ENCODE measurements around the gene BTG1. TPM values are rescaled to one million over a fixed set of nuclear protein-coding genes. Genes with fewer than 3 reads are reported as not detected.

The BTG1 gene
- total and polyA plus RNA-seq, 2 of the 8 experiments (the other 6 are each of a cell fraction or from before 2014, with no cell fraction given): 17.1 to 32.7 TPM

GRCh38 chr12:92144631-92145480 is 790 bp downstream of the BTG1 start:
- Histone ChIP-seq H3K56ac (replicated peaks; ENCODE audit: insufficient read length, low read depth, low read length) (peak overlapping the region; percentile 40), H2BK20ac (ENCODE audit: low read length) (no peak overlapping the region), H3K4me1 (replicated peaks in 1 of 4; ENCODE audit: control insufficient read depth in 3 of 4, insufficient read depth in 4 of 4, low read length in 3 of 4) (peaks cover 2 to 8% (median 3%) of the 10 kb centered on the region in 4 experiments; a peak in 4 of 7 replicates), H3K4ac (replicated peaks; ENCODE audit: insufficient read length, low read depth, low read length) (no peak overlapping the region), H3K9me3 (ENCODE audit: insufficient read depth in 2 of 2, low read depth in 1 of 2, low read length in 1 of 2) (no peaks in the 10 kb centered on the region), H3K18ac (ENCODE audit: extremely low read depth, low read length) (peak overlapping the region; percentile 64), H3K23ac (ENCODE audit: insufficient read length) (no peak overlapping the region), H2AK5ac (ENCODE audit: low read depth, low read length) (no peak overlapping the region), H2BK15ac (ENCODE audit: low read length) (no peak overlapping the region), H4K8ac (ENCODE audit: extremely low read depth, insufficient read depth, low read length) (peak overlapping the region; percentile 93; the same call in 1 of the 2 replicates), H3K23me2 (ENCODE audit: low read depth, low read length) (no peaks in the 10 kb centered on the region; the same call in 1 of the 2 replicates), H3K36me3 (ENCODE audit: control insufficient read depth in 2 of 4, insufficient read depth in 4 of 4, low read length in 3 of 4) (peaks cover 0 to 32% (median 2%) of the 10 kb centered on the region in 4 experiments; a peak in 3 of 8 replicates), H2AFZ (ENCODE audit: low read length) (no peak overlapping the region), H3K4me3 (ENCODE audit: extremely low read depth in 1 of 4, insufficient read depth in 2 of 4, low read depth in 3 of 4, low read length in 4 of 4) (peak overlapping the region; percentile 86 to 93 (median 88)), H3K27me3 (replicated peaks in 1 of 4; ENCODE audit: control insufficient read depth in 3 of 4, extremely low read depth in 1 of 4, insufficient read depth in 3 of 4, low read length in 3 of 4) (no peaks in the 10 kb centered on the region), H2BK12ac (ENCODE audit: low read depth, low read length) (no peak overlapping the region; the same call in 1 of the 2 replicates), H4K91ac (replicated peaks; ENCODE audit: insufficient read length, low read length) (peak overlapping the region; percentile 57), H2BK5ac (ENCODE audit: low read depth, low read length) (peak overlapping the region; percentile 67), H3K27ac (ENCODE audit: low read depth, low read length) (peak overlapping the region; percentile 88), H4K5ac (ENCODE audit: insufficient read length, low read depth, low read length) (peak overlapping the region; percentile 25), H3K4me2 (ENCODE audit: insufficient read depth in 1 of 2, low read depth in 2 of 2, low read length in 2 of 2) (peak overlapping the region; percentile 50 to 70), H2BK120ac (replicated peaks; ENCODE audit: low read depth, low read length) (no peak overlapping the region), H4K20me1 (replicated peaks in 1 of 2; ENCODE audit: control insufficient read depth in 1 of 2, insufficient read depth in 2 of 2, low read length in 2 of 2) (peaks cover 14 to 15% of the 10 kb centered on the region in 2 experiments), H3K79me2 (ENCODE audit: control insufficient read depth in 1 of 2, insufficient read depth in 2 of 2, low read length in 2 of 2) (peaks cover 12 to 55% of the 10 kb centered on the region in 2 experiments), H3K14ac (ENCODE audit: insufficient read length) (no peak overlapping the region), H3K79me1 (ENCODE audit: low read depth, low read length) (no peaks in the 10 kb centered on the region), H3K9ac (replicated peaks in 1 of 4; ENCODE audit: extremely low read depth in 1 of 4, low read depth in 3 of 4, low read length in 3 of 4) (peak overlapping the region; percentile 84 to 98 (median 89))
- CTCF ChIA-PET (ENCODE audit: partially characterized antibody): interaction anchor here (0.6 to 1.7 kb wide), 16 partner anchors 8 to 763 kb away, joined by 3 to 8 read pairs (median 3); no protein-coding TSS in a partner anchor
- FAIRE-seq (no peak), DNase-seq (ENCODE audit: low read depth in 1 of 2, low spot score in 2 of 2) (peak in 1 of 2 experiments; percentile 56)
- 2% methylated on average over 57 of the region's 69 CpGs; no CpG with 5 or more reads in 1 of the 2 experiments for WGBS, 2 experiments (ENCODE audit: extremely low coverage in 1 of 2, insufficient coverage in 1 of 2, insufficient read length in 1 of 2, insufficient replicate concordance in 2 of 2, low coverage in 1 of 2, low lambda C conversion rate in 2 of 2, missing lambda C conversion rate in 1 of 2)
- POLR2A ChIA-PET (ENCODE audit: partially characterized antibody): interaction anchor here (0.7 to 4.8 kb wide), 58 partner anchors 10 to 1226 kb away, joined by 3 to 119 read pairs (median 4); no protein-coding TSS in a partner anchor
- TF ChIP-seq KDM4A (IDR thresholded peaks at IDR 0.05; ENCODE audit: low read depth, low read length, severe bottlenecking) (peak; percentile 37), TAF7 (optimal IDR thresholded peaks at IDR 0.05; ENCODE audit: borderline replicate concordance, low read depth, low read length) (peak; percentile 49), SIN3A (conservative IDR thresholded peaks at IDR 0.05 in 1 of 2, IDR thresholded peaks at IDR 0.05 in 1 of 2; ENCODE audit: low read depth in 1 of 2, low read length in 2 of 2) (0 out of 4 replicates have a peak, but pooled peaks of 1 of the 2 experiments have one; percentile 43), JUN (IDR thresholded peaks at IDR 0.05; ENCODE audit: low read depth, low read length) (no peak), FOSL1 (IDR thresholded peaks at IDR 0.05; ENCODE audit: insufficient read depth, low read depth, low read length) (no peak), USF2 (IDR thresholded peaks at IDR 0.05; ENCODE audit: low read length) (no peak), MAX (IDR thresholded peaks at IDR 0.05) (no peak), POLR2A (IDR thresholded peaks at IDR 0.05; ENCODE audit: control extremely low read depth in 1 of 2, low read depth in 2 of 2, low read length in 2 of 2) (peak in 1 of 2 experiments; percentile 58; a peak in 2 of 3 replicates), ASH2L (IDR thresholded peaks at IDR 0.05; ENCODE audit: low read length) (no peak)
